Measurements from ENCODE around the gene LENG9.

Gene LENG9

DNA sequence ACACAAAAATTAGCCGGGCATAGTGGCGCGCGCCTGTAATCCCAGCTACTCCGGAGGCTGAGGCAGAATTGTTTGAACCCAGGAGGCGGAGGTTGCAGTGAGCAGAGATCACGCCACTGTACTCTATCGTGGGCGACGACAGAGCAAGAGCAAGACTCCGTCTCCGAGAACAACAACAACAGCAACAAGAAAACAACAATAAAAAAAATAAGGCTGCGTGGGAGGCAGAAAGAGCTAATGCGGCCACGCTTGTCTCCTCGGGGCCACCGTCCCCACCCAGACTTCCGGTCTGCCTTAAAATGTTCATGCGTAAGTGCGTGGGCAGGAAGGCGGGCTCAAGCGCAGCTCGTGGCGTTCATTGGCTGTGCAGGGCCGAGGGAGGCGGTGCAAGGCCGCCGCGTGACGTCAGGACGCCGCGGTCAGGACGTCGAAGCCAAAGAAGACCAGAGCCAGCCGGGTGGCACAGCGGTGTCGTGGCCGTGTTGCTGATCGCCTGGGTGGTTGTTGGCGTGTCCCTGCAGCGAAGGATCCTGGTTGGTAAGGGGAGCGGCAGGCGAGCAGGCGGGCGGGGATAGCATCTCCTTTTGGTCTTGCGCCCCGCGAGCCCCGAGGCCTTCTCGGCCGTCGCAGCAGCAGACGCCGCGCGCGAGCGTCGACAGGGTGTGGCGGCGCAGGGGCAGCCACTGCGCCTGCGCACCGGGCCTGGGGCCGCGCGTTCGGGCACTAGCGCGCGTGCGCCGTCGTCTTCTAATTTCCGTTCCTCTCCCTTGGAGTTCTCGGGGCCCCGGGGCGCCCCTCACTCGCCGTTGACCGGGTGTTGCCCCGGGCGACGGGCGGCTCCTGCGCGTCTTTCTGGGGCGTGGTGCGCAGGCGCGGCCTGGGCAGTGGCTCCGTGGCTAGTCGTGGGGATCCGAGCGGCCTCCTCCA lies 14.5 kb downstream of the LENG9 start, which contains the start of gene LENG8 (continued):
- TF ChIP-seq, protein P1, sequence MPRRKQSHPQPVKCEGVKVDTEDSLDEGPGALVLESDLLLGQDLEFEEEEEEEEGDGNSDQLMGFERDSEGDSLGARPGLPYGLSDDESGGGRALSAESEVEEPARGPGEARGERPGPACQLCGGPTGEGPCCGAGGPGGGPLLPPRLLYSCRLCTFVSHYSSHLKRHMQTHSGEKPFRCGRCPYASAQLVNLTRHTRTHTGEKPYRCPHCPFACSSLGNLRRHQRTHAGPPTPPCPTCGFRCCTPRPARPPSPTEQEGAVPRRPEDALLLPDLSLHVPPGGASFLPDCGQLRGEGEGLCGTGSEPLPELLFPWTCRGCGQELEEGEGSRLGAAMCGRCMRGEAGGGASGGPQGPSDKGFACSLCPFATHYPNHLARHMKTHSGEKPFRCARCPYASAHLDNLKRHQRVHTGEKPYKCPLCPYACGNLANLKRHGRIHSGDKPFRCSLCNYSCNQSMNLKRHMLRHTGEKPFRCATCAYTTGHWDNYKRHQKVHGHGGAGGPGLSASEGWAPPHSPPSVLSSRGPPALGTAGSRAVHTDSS (tag by site-specific recombination; IDR thresholded peaks at IDR 0.05), result no peak
- no peak for TF ChIP-seq ZNF830 (tag by site-specific recombination; IDR thresholded peaks at IDR 0.05; ENCODE audit: low read depth)
- TF ChIP-seq ZNF561 (tag by site-specific recombination; IDR thresholded peaks at IDR 0.05; ENCODE audit: borderline replicate concordance), result peak; percentile 71; the same call in 1 of the 2 replicates
- TF ChIP-seq, protein P2, sequence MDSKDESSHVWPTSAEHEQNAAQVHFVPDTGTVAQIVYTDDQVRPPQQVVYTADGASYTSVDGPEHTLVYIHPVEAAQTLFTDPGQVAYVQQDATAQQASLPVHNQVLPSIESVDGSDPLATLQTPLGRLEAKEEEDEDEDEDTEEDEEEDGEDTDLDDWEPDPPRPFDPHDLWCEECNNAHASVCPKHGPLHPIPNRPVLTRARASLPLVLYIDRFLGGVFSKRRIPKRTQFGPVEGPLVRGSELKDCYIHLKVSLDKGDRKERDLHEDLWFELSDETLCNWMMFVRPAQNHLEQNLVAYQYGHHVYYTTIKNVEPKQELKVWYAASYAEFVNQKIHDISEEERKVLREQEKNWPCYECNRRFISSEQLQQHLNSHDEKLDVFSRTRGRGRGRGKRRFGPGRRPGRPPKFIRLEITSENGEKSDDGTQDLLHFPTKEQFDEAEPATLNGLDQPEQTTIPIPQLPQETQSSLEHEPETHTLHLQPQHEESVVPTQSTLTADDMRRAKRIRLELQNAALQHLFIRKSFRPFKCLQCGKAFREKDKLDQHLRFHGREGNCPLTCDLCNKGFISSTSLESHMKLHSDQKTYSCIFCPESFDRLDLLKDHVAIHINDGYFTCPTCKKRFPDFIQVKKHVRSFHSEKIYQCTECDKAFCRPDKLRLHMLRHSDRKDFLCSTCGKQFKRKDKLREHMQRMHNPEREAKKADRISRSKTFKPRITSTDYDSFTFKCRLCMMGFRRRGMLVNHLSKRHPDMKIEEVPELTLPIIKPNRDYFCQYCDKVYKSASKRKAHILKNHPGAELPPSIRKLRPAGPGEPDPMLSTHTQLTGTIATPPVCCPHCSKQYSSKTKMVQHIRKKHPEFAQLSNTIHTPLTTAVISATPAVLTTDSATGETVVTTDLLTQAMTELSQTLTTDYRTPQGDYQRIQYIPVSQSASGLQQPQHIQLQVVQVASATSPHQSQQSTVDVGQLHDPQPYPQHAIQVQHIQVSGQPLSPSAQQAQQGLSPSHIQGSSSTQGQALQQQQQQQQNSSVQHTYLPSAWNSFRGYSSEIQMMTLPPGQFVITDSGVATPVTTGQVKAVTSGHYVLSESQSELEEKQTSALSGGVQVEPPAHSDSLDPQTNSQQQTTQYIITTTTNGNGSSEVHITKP (tag by site-specific recombination; IDR thresholded peaks at IDR 0.05), result no peak
- TF ChIP-seq SP3 (tag by site-specific recombination; IDR thresholded peaks at IDR 0.05), result peak; percentile 88
- TF ChIP-seq, protein P3, sequence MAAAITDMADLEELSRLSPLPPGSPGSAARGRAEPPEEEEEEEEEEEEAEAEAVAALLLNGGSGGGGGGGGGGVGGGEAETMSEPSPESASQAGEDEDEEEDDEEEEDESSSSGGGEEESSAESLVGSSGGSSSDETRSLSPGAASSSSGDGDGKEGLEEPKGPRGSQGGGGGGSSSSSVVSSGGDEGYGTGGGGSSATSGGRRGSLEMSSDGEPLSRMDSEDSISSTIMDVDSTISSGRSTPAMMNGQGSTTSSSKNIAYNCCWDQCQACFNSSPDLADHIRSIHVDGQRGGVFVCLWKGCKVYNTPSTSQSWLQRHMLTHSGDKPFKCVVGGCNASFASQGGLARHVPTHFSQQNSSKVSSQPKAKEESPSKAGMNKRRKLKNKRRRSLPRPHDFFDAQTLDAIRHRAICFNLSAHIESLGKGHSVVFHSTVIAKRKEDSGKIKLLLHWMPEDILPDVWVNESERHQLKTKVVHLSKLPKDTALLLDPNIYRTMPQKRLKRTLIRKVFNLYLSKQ (tag by site-specific recombination; IDR thresholded peaks at IDR 0.05; ENCODE audit: borderline replicate concordance), result no peak
- TF ChIP-seq HOXC10 (CRISPR knock-in tag; IDR thresholded peaks at IDR 0.05), result peak; percentile 91; the same call in 1 of the 2 replicates
- TF ChIP-seq ZFP41 (tag by site-specific recombination; IDR thresholded peaks at IDR 0.05; ENCODE audit: borderline replicate concordance), result no peak
- TF ChIP-seq, protein P4, sequence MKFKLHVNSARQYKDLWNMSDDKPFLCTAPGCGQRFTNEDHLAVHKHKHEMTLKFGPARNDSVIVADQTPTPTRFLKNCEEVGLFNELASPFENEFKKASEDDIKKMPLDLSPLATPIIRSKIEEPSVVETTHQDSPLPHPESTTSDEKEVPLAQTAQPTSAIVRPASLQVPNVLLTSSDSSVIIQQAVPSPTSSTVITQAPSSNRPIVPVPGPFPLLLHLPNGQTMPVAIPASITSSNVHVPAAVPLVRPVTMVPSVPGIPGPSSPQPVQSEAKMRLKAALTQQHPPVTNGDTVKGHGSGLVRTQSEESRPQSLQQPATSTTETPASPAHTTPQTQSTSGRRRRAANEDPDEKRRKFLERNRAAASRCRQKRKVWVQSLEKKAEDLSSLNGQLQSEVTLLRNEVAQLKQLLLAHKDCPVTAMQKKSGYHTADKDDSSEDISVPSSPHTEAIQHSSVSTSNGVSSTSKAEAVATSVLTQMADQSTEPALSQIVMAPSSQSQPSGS (tag by site-specific recombination; IDR thresholded peaks at IDR 0.05; ENCODE audit: low read depth), result peak; percentile 81
- peak; percentile 98 for TF ChIP-seq ZXDB (tag by site-specific recombination; IDR thresholded peaks at IDR 0.05)
- peak; percentile 58; the same call in 1 of the 2 replicates for TF ChIP-seq ZNF423 (tag by site-specific recombination; IDR thresholded peaks at IDR 0.05)
- no peak for TF ChIP-seq ZNF473 (tag by site-specific recombination; IDR thresholded peaks at IDR 0.05)
- TF ChIP-seq ZNF792 (tag by site-specific recombination; IDR thresholded peaks at IDR 0.05), result no peak
- no peak for TF ChIP-seq ZNF184 (tag by site-specific recombination; IDR thresholded peaks at IDR 0.05)
- TF ChIP-seq, protein P5, sequence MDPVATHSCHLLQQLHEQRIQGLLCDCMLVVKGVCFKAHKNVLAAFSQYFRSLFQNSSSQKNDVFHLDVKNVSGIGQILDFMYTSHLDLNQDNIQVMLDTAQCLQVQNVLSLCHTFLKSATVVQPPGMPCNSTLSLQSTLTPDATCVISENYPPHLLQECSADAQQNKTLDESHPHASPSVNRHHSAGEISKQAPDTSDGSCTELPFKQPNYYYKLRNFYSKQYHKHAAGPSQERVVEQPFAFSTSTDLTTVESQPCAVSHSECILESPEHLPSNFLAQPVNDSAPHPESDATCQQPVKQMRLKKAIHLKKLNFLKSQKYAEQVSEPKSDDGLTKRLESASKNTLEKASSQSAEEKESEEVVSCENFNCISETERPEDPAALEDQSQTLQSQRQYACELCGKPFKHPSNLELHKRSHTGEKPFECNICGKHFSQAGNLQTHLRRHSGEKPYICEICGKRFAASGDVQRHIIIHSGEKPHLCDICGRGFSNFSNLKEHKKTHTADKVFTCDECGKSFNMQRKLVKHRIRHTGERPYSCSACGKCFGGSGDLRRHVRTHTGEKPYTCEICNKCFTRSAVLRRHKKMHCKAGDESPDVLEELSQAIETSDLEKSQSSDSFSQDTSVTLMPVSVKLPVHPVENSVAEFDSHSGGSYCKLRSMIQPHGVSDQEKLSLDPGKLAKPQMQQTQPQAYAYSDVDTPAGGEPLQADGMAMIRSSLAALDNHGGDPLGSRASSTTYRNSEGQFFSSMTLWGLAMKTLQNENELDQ (tag by site-specific recombination; IDR thresholded peaks at IDR 0.05; ENCODE audit: low read depth), result no peak
- TF ChIP-seq, protein P6, sequence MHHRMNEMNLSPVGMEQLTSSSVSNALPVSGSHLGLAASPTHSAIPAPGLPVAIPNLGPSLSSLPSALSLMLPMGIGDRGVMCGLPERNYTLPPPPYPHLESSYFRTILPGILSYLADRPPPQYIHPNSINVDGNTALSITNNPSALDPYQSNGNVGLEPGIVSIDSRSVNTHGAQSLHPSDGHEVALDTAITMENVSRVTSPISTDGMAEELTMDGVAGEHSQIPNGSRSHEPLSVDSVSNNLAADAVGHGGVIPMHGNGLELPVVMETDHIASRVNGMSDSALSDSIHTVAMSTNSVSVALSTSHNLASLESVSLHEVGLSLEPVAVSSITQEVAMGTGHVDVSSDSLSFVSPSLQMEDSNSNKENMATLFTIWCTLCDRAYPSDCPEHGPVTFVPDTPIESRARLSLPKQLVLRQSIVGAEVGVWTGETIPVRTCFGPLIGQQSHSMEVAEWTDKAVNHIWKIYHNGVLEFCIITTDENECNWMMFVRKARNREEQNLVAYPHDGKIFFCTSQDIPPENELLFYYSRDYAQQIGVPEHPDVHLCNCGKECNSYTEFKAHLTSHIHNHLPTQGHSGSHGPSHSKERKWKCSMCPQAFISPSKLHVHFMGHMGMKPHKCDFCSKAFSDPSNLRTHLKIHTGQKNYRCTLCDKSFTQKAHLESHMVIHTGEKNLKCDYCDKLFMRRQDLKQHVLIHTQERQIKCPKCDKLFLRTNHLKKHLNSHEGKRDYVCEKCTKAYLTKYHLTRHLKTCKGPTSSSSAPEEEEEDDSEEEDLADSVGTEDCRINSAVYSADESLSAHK (tag by site-specific recombination; IDR thresholded peaks at IDR 0.05), result no peak
- TF ChIP-seq ZBTB17 (tag by site-specific recombination; IDR thresholded peaks at IDR 0.05), result peak; percentile 81
- no peak for TF ChIP-seq ZNF239 (tag by site-specific recombination; IDR thresholded peaks at IDR 0.05)
- TF ChIP-seq ZNF585B (tag by site-specific recombination; IDR thresholded peaks at IDR 0.05), result no peak
- TF ChIP-seq, protein P7, sequence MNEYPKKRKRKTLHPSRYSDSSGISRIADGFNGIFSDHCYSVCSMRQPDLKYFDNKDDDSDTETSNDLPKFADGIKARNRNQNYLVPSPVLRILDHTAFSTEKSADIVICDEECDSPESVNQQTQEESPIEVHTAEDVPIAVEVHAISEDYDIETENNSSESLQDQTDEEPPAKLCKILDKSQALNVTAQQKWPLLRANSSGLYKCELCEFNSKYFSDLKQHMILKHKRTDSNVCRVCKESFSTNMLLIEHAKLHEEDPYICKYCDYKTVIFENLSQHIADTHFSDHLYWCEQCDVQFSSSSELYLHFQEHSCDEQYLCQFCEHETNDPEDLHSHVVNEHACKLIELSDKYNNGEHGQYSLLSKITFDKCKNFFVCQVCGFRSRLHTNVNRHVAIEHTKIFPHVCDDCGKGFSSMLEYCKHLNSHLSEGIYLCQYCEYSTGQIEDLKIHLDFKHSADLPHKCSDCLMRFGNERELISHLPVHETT (tag by site-specific recombination; IDR thresholded peaks at IDR 0.05), result no peak
- no peak for TF ChIP-seq ZNF670 (tag by site-specific recombination; IDR thresholded peaks at IDR 0.05; ENCODE audit: low read depth)
- no peak; the same call in 1 of the 2 replicates for TF ChIP-seq YY1 (tag by site-specific recombination; IDR thresholded peaks at IDR 0.05)
- TF ChIP-seq FEZF1 (tag by site-specific recombination; IDR thresholded peaks at IDR 0.05), result no peak; the same call in 1 of the 2 replicates
- TF ChIP-seq ZNF785 (tag by site-specific recombination; IDR thresholded peaks at IDR 0.05), result 0 out of 2 replicates have a peak, but pooled peaks have one; percentile 24
